Type B pancreatic cell (in vitro differentiated cells): ENCODE results near the gene ABCD4. TPM values are rescaled to one million over a fixed set of nuclear protein-coding genes. Genes with fewer than 3 reads are reported as not detected.

Experiments
- DNase-seq: peaks from one replicate; pipeline ENCODE4 v3.0.0; 2021; ENCODE audit warnings: mixed read lengths; ENCODE audit not compliant: unreplicated experiment; ENCODE audit errors: extremely low spot score
- H3K27ac Mint-ChIP-seq: 2 replicates; pipeline ENCODE4 v1.8.0; 2021; ENCODE audit warnings: mild to moderate bottlenecking, mixed read lengths
- H3K27me3 Mint-ChIP-seq: 2 replicates; pipeline ENCODE4 v1.8.0; 2021; ENCODE audit warnings: mixed read lengths
- H3K36me3 Mint-ChIP-seq: 2 replicates; pipeline ENCODE4 v1.8.0; 2021; ENCODE audit warnings: mixed read lengths
- H3K4me1 Mint-ChIP-seq: one replicate; pipeline ENCODE4 v1.8.0; 2021; ENCODE audit warnings: mixed read lengths; ENCODE audit not compliant: unreplicated experiment
- H3K4me3 Mint-ChIP-seq: 2 replicates; pipeline ENCODE4 v1.8.0; 2021; ENCODE audit warnings: mild to moderate bottlenecking, mixed read lengths
- H3K9me3 Mint-ChIP-seq: 2 replicates; pipeline ENCODE4 v1.8.0; 2021; ENCODE audit warnings: mixed read lengths
- CTCF ChIP-seq: fragments of 200-600 bp; sonication (generic); conservative IDR thresholded peaks from 2 replicates; pipeline ENCODE4 v1.5.0; 2021; ENCODE audit warnings: antibody characterized with exemption, mild to moderate bottlenecking
- total RNA-seq: library from RNA; stranded (reverse); gene quantifications from 2 replicates; pipeline ENCODE4 v1.2.1, GENCODE V29; 2021; ENCODE audit warnings: low replicate concordance

ABCD4 gene
- total RNA-seq, 1 donor from 2014 or later = 92.6 TPM

GRCh38 chr14:74290415-74290814 lies 12.3 kb downstream of the ABCD4 start:
- Mint-ChIP-seq H3K9me3 (no peaks in the 10 kb centered on the region), H3K4me1 (no peaks in the 10 kb centered on the region), H3K4me3 (no peak overlapping the region), H3K27me3 (no peaks in the 10 kb centered on the region), H3K36me3 (no peaks in the 10 kb centered on the region), H3K27ac (no peak overlapping the region)
- TF ChIP-seq CTCF = peak; percentile 73
- no peak for DNase-seq

- Mint-ChIP-seq H3K4me3 (no peak overlapping the region), H3K4me1 (no peaks in the 10 kb centered on the region), H3K27me3 (no peaks in the 10 kb centered on the region), H3K27ac (no peak overlapping the region), H3K36me3 (no peaks in the 10 kb centered on the region), H3K9me3 (no peaks in the 10 kb centered on the region)
- TF ChIP-seq CTCF = no peak
- DNase-seq = no peak
Observed at GRCh38 chr14:74289801-74290200, 12.9 kb downstream of the ABCD4 start.

DNA sequence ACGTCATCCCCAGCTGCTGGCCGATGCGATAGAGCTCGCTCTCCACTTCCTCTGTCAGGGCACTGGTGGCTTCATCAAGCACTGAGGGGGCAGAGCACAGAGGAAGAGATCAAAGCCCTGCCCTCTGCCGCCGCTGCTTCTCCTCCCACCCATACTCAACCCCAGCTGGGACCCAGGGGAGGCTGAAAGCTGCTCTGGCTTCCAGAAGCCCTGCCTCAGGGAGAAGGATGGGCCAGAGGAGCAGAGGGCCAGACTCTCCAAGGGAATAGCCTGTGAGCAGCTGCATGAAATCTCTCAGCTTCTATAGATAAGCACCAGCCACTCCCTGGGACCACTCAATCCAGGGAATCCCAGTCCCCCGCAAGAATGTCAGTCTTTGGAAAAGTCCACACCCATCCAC lies 16.0 kb downstream of the ABCD4 start:
- TF ChIP-seq CTCF = no peak
- Mint-ChIP-seq H3K4me1 (no peaks in the 10 kb centered on the region), H3K4me3 (no peak overlapping the region), H3K36me3 (peaks cover 12% of the 10 kb centered on the region), H3K9me3 (no peaks in the 10 kb centered on the region), H3K27ac (no peak overlapping the region), H3K27me3 (no peaks in the 10 kb centered on the region)
- DNase-seq = no peak

DNA sequence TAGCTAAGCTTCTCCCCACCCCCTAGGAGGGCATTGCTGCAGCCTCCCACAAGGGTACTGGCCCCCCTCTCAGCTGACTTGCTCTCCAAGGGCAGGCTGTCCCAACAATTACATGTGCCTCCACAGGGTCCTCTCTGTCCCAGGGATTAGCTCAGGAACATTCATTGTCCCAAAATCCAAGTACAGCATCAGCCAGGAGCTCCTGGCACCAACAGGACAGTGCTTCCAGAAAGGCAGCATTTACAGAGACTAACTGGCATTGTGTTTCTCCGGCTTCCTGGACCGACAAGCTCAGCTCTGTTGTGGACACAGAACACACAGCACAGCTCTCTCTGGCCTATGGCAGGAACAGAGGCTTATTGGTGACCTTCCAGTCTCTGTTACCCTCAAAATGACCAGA lies 21.7 kb downstream of the ABCD4 start:
- DNase-seq = no peak
- Mint-ChIP-seq H3K4me1 (no peaks in the 10 kb centered on the region), H3K9me3 (peaks cover 11% of the 10 kb centered on the region), H3K36me3 (peaks cover 21% of the 10 kb centered on the region), H3K27ac (no peak overlapping the region), H3K4me3 (no peak overlapping the region), H3K27me3 (no peaks in the 10 kb centered on the region)
- TF ChIP-seq CTCF = no peak

DNA sequence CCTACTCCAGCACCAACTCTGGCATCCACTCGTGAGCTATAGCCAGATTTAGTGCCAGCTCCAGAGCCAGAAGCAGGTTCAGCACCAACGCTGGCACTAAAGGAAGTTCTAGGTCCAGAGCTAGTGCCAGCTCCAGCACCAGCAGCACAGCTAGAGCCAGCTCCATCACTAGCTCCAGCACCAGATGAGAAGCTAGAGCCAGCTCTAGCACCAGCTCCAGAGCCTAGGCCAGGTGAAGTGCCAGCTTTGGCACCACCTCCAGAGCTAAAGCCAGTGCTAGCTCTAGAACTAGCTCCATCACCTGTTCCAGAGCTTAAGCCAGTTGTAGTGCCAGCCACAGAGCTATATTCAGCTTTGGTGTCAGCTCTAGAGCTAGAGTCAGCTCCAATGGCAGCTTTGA lies 24.7 kb downstream of the ABCD4 start:
- H3K9me3 Mint-ChIP-seq = peaks cover 11% of the 10 kb centered on the region
- no peaks in the 10 kb centered on the region for H3K27me3 Mint-ChIP-seq
- no peak overlapping the region for H3K4me3 Mint-ChIP-seq
- TF ChIP-seq CTCF = no peak
- DNase-seq = no peak
- no peak overlapping the region for H3K27ac Mint-ChIP-seq
- peaks cover 13% of the 10 kb centered on the region for H3K36me3 Mint-ChIP-seq
- H3K4me1 Mint-ChIP-seq = no peaks in the 10 kb centered on the region

- Mint-ChIP-seq H3K27ac (no peak overlapping the region), H3K4me3 (no peak overlapping the region), H3K4me1 (no peaks in the 10 kb centered on the region), H3K9me3 (peaks cover 7% of the 10 kb centered on the region), H3K36me3 (peaks cover 6% of the 10 kb centered on the region), H3K27me3 (peaks cover 3% of the 10 kb centered on the region)
- no peak for TF ChIP-seq CTCF
- no peak for DNase-seq
Observed at GRCh38 chr14:74275241-74275841, 27.4 kb downstream of the ABCD4 start.
